ENCODE results near the gene NR2F1-AS1. TPM values are rescaled to one million over a fixed set of nuclear protein-coding genes. Genes with fewer than 3 reads are reported as not detected.

NR2F1-AS1 gene
- total RNA-seq, 2 donors from 2014 or later = 0.69 to 2.4 TPM

DNA sequence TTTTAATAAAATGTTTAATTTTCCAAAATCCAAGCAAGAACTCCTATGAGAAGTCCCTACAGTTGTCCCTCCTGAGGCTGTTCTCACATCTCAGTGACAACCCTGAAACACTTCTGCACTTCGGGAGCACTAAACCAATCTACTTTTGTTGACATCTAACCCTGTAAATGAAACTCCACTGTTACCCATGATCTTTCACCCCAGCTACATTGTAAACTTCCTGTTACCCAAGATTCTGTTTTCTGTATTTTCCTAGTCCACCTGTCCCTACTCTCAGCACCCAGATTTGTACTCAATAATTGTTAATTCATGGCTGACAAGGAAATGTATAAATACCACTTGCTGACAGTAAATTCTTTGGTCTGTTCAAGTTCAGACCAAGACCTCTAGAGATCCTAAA lies 153.7 kb downstream of the NR2F1-AS1 start:
- intact Hi-C loops (cut with DNase I) = no loop called here
- TF ChIP-seq CTCF (IDR thresholded peaks at IDR 0.05) = no peak
- Histone ChIP-seq H3K27me3 (no peaks in the 10 kb centered on the region), H3K27ac (no peak overlapping the region), H3K9me3 (no peaks in the 10 kb centered on the region), H3K9ac (ENCODE audit: low read depth in 2 of 2, low read length in 2 of 2) (no peak overlapping the region), H3K36me3 (no peaks in the 10 kb centered on the region), H3K4me1 (no peaks in the 10 kb centered on the region), H3K4me3 (no peak overlapping the region)
- no peak for DNase-seq

DNA sequence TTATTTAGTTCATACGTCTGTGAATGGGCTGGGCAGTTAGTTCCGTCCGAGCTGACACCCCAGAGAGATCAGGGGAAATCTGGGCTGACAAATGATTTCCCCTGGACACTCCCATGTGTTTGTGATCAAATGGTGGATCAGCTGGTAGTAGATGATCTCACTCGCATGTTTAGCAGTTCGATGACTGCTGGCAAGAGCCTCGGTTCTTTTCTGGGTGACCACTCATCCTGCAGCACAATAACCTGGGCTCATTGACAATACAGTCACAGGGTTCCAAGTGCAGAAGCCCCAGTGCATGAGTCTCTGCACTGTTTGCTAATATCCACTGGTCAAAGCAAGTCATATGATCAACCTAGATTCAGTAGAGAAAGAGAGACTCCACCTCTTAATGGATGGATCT lies 155.9 kb downstream of the NR2F1-AS1 start:
- no peaks in the 10 kb centered on the region for H3K36me3 ChIP-seq
- no peak overlapping the region for H3K9ac ChIP-seq (ENCODE audit: low read depth in 2 of 2, low read length in 2 of 2)
- H3K27ac ChIP-seq = no peak overlapping the region
- no peaks in the 10 kb centered on the region for H3K9me3 ChIP-seq
- intact Hi-C loops (cut with DNase I) = no loop called here
- no peaks in the 10 kb centered on the region for H3K4me1 ChIP-seq
- no peak for TF ChIP-seq CTCF (IDR thresholded peaks at IDR 0.05)
- no peak overlapping the region for H3K4me3 ChIP-seq
- H3K27me3 ChIP-seq = no peaks in the 10 kb centered on the region
- no peak for DNase-seq

DNA sequence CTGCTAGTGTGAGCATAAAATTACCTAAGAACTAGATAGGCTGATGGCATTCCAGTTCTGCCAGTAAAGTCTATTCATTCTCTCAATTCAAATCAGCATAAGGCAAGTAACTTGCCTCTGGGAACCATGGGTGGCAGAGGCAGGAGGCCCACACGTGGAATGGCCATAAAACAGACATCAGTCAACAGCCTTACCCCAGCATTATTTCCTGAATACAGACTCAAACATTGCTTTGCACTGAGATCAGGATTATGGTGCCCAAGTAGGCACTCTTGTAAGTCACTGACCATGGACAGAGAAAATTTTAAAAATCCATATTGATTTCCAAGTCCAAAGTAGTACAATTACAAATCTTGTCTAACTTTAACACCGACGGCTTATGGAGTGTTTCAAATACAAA lies 157.7 kb downstream of the NR2F1-AS1 start:
- TF ChIP-seq CTCF (IDR thresholded peaks at IDR 0.05) = no peak
- intact Hi-C loops (cut with DNase I) = no loop called here

GRCh38 chr5:93422652-93423280 lies 158.3 kb downstream of the NR2F1-AS1 start:
- no peaks in the 10 kb centered on the region for H3K27me3 ChIP-seq
- DNase-seq = no peak
- no peak overlapping the region for H3K27ac ChIP-seq
- no peak overlapping the region for H3K4me3 ChIP-seq
- intact Hi-C loops (cut with DNase I) = no loop called here
- no peak for TF ChIP-seq CTCF (IDR thresholded peaks at IDR 0.05)
- no peak overlapping the region for H3K9ac ChIP-seq (ENCODE audit: low read depth in 2 of 2, low read length in 2 of 2)
- no peaks in the 10 kb centered on the region for H3K36me3 ChIP-seq
- H3K4me1 ChIP-seq = no peaks in the 10 kb centered on the region
- no peaks in the 10 kb centered on the region for H3K9me3 ChIP-seq

More for the DNA sequence above, 157.7 kb downstream of the NR2F1-AS1 start:
- H3K9me3 ChIP-seq = no peaks in the 10 kb centered on the region
- no peak overlapping the region for H3K9ac ChIP-seq (ENCODE audit: low read depth in 2 of 2, low read length in 2 of 2)
- no peak overlapping the region for H3K4me3 ChIP-seq
- no peaks in the 10 kb centered on the region for H3K27me3 ChIP-seq
- H3K27ac ChIP-seq = no peak overlapping the region
- DNase-seq = no peak
- no peaks in the 10 kb centered on the region for H3K4me1 ChIP-seq
- H3K36me3 ChIP-seq = no peaks in the 10 kb centered on the region

- intact Hi-C loops (cut with DNase I) = no loop called here
- no peak for TF ChIP-seq CTCF (IDR thresholded peaks at IDR 0.05)
- no peak for DNase-seq
- no peaks in the 10 kb centered on the region for H3K9me3 ChIP-seq
- no peaks in the 10 kb centered on the region for H3K27me3 ChIP-seq
- H3K4me3 ChIP-seq = no peak overlapping the region
- no peak overlapping the region for H3K27ac ChIP-seq
- H3K4me1 ChIP-seq = no peaks in the 10 kb centered on the region
- no peaks in the 10 kb centered on the region for H3K36me3 ChIP-seq
- no peak overlapping the region for H3K9ac ChIP-seq (ENCODE audit: low read depth in 2 of 2, low read length in 2 of 2)
These were observed 159.0 kb downstream of the NR2F1-AS1 start for GRCh38 chr5:93421987-93422401.

Data from colonic mucosa (tissue), 4 donors.